ENCODE data around the gene PRR33. TPM values are rescaled to one million over a fixed set of nuclear protein-coding genes. Genes with fewer than 3 reads are reported as not detected.

PRR33 gene
- total RNA-seq, 1 donor from 2014 or later = not detected

- Mint-ChIP-seq H3K27ac (no peak overlapping the region), H3K4me3 (no peak overlapping the region), H3K36me3 (no peaks in the 10 kb centered on the region), H3K4me1 (peaks cover 36% of the 10 kb centered on the region), H3K9me3 (no peaks in the 10 kb centered on the region), H3K27me3 (ENCODE audit: low read depth) (no peaks in the 10 kb centered on the region)
- TF ChIP-seq CTCF (IDR thresholded peaks at IDR 0.05; ENCODE audit: unreplicated experiment) = no peak
- DNase-seq (ENCODE audit: low spot score in 2 of 2, unreplicated experiment in 2 of 2) = no peak
Observed at GRCh38 chr11:1922481-1923081, 30.9 kb upstream of the PRR33 start.

DNA sequence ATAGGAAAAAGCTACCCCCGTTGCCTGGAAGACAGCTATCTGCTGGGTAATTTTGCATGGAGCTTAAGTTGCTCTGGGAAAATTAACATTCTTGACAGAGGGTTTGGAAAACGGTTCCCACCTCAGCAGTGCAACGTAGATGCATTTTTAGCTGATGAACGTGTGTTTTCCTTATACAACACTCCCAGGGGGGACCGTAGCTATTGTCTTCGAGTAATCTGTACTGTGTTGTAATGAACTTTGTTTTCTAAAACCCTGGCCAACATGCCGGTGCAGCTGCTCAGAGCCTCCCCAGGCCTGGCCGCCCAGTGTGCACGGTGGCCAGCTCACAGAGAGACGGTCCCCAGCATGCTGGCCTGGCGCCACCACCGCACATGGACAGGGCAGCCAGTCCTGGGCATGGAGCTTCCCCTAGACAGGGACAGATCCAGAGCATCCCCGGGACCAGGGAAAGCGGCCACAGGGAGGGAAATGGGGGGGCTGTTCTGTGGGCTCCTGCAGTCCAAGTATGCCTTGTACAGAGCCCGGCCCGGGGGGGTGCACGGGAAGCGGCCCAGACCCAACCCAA is 30.0 kb upstream of the PRR33 start:
- H3K4me1 Mint-ChIP-seq = peaks cover 28% of the 10 kb centered on the region
- H3K27me3 Mint-ChIP-seq (ENCODE audit: low read depth) = no peaks in the 10 kb centered on the region
- no peak for DNase-seq (ENCODE audit: low spot score in 2 of 2, unreplicated experiment in 2 of 2)
- H3K27ac Mint-ChIP-seq = peak overlapping the region; percentile 82
- no peak for TF ChIP-seq CTCF (IDR thresholded peaks at IDR 0.05; ENCODE audit: unreplicated experiment)
- no peak overlapping the region for H3K4me3 Mint-ChIP-seq
- no peaks in the 10 kb centered on the region for H3K9me3 Mint-ChIP-seq
- H3K36me3 Mint-ChIP-seq = no peaks in the 10 kb centered on the region

GRCh38 chr11:1920909-1921573 is 29.3 kb upstream of the PRR33 start:
- no peak overlapping the region for H3K27ac Mint-ChIP-seq
- no peak for DNase-seq (ENCODE audit: low spot score in 2 of 2, unreplicated experiment in 2 of 2)
- peaks cover 23% of the 10 kb centered on the region for H3K4me1 Mint-ChIP-seq
- H3K27me3 Mint-ChIP-seq (ENCODE audit: low read depth) = no peaks in the 10 kb centered on the region
- no peak for TF ChIP-seq CTCF (IDR thresholded peaks at IDR 0.05; ENCODE audit: unreplicated experiment)
- no peak overlapping the region for H3K4me3 Mint-ChIP-seq
- no peaks in the 10 kb centered on the region for H3K9me3 Mint-ChIP-seq
- H3K36me3 Mint-ChIP-seq = no peaks in the 10 kb centered on the region

DNA sequence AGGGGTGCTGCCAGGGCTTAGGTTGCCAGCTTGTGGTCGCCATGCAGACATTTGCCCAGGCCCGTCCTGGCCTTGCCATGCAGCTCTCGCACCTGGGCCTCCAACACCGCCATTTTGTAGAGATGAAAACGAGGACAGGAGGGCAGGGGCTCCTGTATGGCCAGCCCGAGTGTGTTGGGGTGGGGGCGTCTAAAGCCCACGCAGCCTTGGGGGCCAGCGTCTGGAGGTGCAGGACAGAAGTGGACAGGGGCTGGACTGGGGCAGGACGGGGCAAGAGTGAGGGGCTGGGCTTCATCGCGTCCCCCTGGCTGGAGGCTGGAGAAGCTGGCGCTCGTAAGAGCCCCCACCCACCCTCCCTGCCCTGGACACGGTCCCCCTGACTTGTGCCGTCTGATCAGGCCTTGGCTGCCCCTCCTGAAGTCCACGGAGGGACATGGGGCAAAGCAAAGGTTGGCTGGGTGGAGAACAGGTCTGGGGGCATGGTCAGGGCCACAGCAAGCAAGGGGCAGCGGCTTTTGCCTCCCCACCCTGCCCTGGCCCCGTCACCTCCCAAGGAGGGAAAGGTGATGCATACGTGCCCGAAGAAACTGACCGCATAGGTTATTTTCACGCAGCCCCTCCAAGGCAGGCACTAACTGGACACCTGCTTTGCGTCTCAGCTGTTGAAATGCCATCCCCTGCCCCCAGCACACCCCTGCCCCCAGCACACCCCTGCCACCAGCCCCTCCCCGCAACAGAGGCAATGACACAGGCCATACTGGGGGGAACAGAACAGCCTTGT is 28.6 kb upstream of the PRR33 start:
- no peak for DNase-seq (ENCODE audit: low spot score in 2 of 2, unreplicated experiment in 2 of 2)
- Mint-ChIP-seq H3K9me3 (no peaks in the 10 kb centered on the region), H3K4me3 (no peak overlapping the region), H3K36me3 (no peaks in the 10 kb centered on the region), H3K27ac (no peak overlapping the region), H3K27me3 (ENCODE audit: low read depth) (peaks cover 3% of the 10 kb centered on the region), H3K4me1 (peaks cover 21% of the 10 kb centered on the region)
- TF ChIP-seq CTCF (IDR thresholded peaks at IDR 0.05; ENCODE audit: unreplicated experiment) = no peak

DNA sequence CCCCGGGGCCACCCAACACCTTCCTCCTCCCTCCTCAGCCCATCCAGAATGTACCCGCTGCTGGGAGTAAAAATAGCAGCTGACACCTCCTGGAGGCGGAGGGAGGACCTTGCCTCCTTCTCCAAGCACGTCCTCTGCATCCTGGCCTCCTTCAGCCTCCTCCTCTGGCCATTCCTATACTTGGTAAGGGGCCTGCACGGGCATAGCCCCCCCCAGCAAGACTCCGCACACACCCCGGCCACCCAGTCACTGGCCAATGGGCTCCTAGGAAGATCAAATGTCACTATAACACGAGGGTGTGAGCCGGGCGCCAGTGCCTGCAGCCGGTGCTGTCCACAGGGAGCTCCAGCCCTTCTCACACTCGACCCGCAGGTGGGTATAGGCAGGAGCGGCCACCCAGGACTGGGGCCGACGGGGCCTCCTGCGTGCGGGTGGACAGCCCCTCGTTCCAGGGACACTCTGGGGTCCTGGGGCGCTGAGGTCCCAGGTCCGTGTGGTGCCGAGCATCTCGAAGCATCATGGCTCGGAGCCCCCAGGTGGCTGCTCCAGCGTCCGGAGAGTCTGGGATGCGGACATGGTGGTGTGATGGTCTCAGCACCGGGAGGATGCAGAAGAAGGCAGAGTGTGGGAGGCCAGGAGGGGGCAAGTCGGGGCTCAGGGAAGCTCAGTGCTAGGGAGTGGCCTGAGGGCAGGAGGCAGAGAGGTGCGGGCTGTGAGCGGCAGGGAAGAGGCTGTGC is 27.9 kb upstream of the PRR33 start, which contains the start of gene TNNT3:
TNNT3 (plus strand) TSS at position 313 of the 737 bp plus-strand sequence. CDS start 3,172 bp downstream, outside the sequence.
- DNase-seq (ENCODE audit: low spot score in 2 of 2, unreplicated experiment in 2 of 2) = no peak
- no peak within 1 kb of the TSS for H3K4me3 Mint-ChIP-seq

More for the DNA sequence above, 27.9 kb upstream of the PRR33 start, which contains the start of gene TNNT3:
- no peak within 1 kb of the TSS for H3K27ac Mint-ChIP-seq
- peaks cover 21% of the 10 kb centered on the region for H3K4me1 Mint-ChIP-seq
- peaks cover 3% of the 10 kb centered on the region for H3K27me3 Mint-ChIP-seq (ENCODE audit: low read depth)
- no peak for TF ChIP-seq CTCF (IDR thresholded peaks at IDR 0.05; ENCODE audit: unreplicated experiment)
- H3K36me3 Mint-ChIP-seq = no peaks in the 10 kb centered on the region
- H3K9me3 Mint-ChIP-seq = no peaks in the 10 kb centered on the region

Measured in mesothelial cell of epicardium (in vitro differentiated cells).